GM12878 (cell line): Measurements from ENCODE around the gene KCNJ14. TPM values are rescaled to one million over a fixed set of nuclear protein-coding genes. Genes with fewer than 3 reads are reported as not detected.

Source experiments
- ATF2 ChIP-seq: IDR thresholded peaks from 2 replicates; pipeline ENCODE4 v1.6.1; 2012; ENCODE audit warnings: low read length, inconsistent platforms
- BCLAF1 ChIP-seq: fragments of 450-650 bp; IDR thresholded peaks from 2 replicates; pipeline ENCODE4 v1.6.1; 2017; ENCODE audit warnings: antibody characterized with exemption, mild to moderate bottlenecking, moderate library complexity
- BHLHE40 ChIP-seq, 2 experiments: fragments of 450-650 bp in 1 of 2; IDR thresholded peaks; 2 replicates each; pipeline ENCODE4 v1.6.1; 2011 to 2017; ENCODE audit warnings: low read depth in 2 of 2, borderline replicate concordance in 1 of 2, improper control_type of control experiment in 1 of 2, low read length in 1 of 2, mild to moderate bottlenecking in 1 of 2
- EED ChIP-seq: sonication (generic); IDR thresholded peaks from 2 replicates; pipeline ENCODE4 v1.6.1; 2016; ENCODE audit warnings: antibody characterized with exemption, low read depth
- ETV6 ChIP-seq, 2 experiments: fragments of 450-650 bp in 1 of 2; IDR thresholded peaks in 1 of 2; conservative IDR thresholded peaks in 1 of 2; 2 replicates each; pipeline ENCODE4 v1.6.1; 2014; ENCODE audit warnings: antibody characterized with exemption in 1 of 2, borderline replicate concordance in 1 of 2, low read depth in 1 of 2, mild to moderate bottlenecking in 1 of 2, moderate library complexity in 1 of 2
- FOXK2 ChIP-seq: fragments of 450-650 bp; IDR thresholded peaks from 2 replicates; pipeline ENCODE4 v1.6.1; 2017; ENCODE audit warnings: mild to moderate bottlenecking, moderate library complexity
- GATAD2B ChIP-seq: fragments of 450-650 bp; conservative IDR thresholded peaks from 2 replicates; pipeline ENCODE4 v1.6.1; 2017; ENCODE audit warnings: low read depth, mild to moderate bottlenecking, moderate library complexity
- IRF4 ChIP-seq: IDR thresholded peaks from 2 replicates; pipeline ENCODE4 v1.6.1; 2011; ENCODE audit warnings: low read depth, low read length
- JUNB ChIP-seq: IDR thresholded peaks from 2 replicates; pipeline ENCODE4 v1.6.1; 2016; ENCODE audit warnings: antibody characterized with exemption, mild to moderate bottlenecking
- KLF5 ChIP-seq: fragments of 450-650 bp; IDR thresholded peaks from 2 replicates; pipeline ENCODE4 v1.6.1; 2014; ENCODE audit warnings: mild to moderate bottlenecking; ENCODE audit not compliant: partially characterized antibody
- NBN ChIP-seq: fragments of 450-650 bp; IDR thresholded peaks from 2 replicates; pipeline ENCODE4 v1.6.1; 2016
- NR2C2 ChIP-seq: IDR thresholded peaks from 2 replicates; pipeline ENCODE4 v1.6.1; 2011; ENCODE audit warnings: borderline replicate concordance, low read depth; ENCODE audit not compliant: control insufficient read depth, insufficient read length
- NRF1 ChIP-seq: conservative IDR thresholded peaks from 2 replicates; pipeline ENCODE4 v1.6.1; 2011; ENCODE audit warnings: mild to moderate bottlenecking, low read depth, low read length, improper control_type of control experiment
- PKNOX1 ChIP-seq: fragments of 450-650 bp; IDR thresholded peaks from 2 replicates; pipeline ENCODE4 v1.6.1; 2016; ENCODE audit warnings: mild to moderate bottlenecking
- RAD21 ChIP-seq: IDR thresholded peaks from 2 replicates; pipeline ENCODE4 v1.6.1; 2011; ENCODE audit warnings: mild to moderate bottlenecking, low read depth, low read length, moderate library complexity; ENCODE audit not compliant: insufficient read depth
- RELB ChIP-seq: fragments of 450-650 bp; IDR thresholded peaks from 2 replicates; pipeline ENCODE4 v1.6.1; 2017; ENCODE audit warnings: low read depth, mild to moderate bottlenecking, moderate library complexity
- RFX5 ChIP-seq: IDR thresholded peaks from 2 replicates; pipeline ENCODE4 v1.6.1; 2011; ENCODE audit warnings: low read depth, low read length, improper control_type of control experiment
- SIN3A ChIP-seq: IDR thresholded peaks from 2 replicates; pipeline ENCODE4 v1.6.1; 2012; ENCODE audit warnings: low read depth, low read length, improper control_type of control experiment
- SMAD5 ChIP-seq: IDR thresholded peaks from 2 replicates; pipeline ENCODE4 v1.6.1; 2016; ENCODE audit warnings: antibody characterized with exemption, low read depth
- SREBF2 ChIP-seq: IDR thresholded peaks from 2 replicates; pipeline ENCODE4 v1.6.1; 2012; ENCODE audit warnings: mild to moderate bottlenecking, low read length
- SRF ChIP-seq, 2 experiments: IDR thresholded peaks; 2 replicates each; pipeline ENCODE4 v1.6.1; 2011; ENCODE audit warnings: low read depth in 2 of 2, low read length in 2 of 2, mild to moderate bottlenecking in 1 of 2, moderate library complexity in 1 of 2
- STAT1 ChIP-seq: fragments of 450-650 bp; conservative IDR thresholded peaks from 2 replicates; pipeline ENCODE4 v1.6.1; 2014; ENCODE audit warnings: antibody characterized with exemption, mild to moderate bottlenecking
- TBL1XR1 ChIP-seq: IDR thresholded peaks from 2 replicates; pipeline ENCODE4 v1.6.1; 2012; ENCODE audit warnings: low read depth, low read length, improper control_type of control experiment
- ZNF207 ChIP-seq: fragments of 450-650 bp; IDR thresholded peaks from 2 replicates; pipeline ENCODE4 v1.6.1; 2014; ENCODE audit warnings: antibody characterized with exemption, mild to moderate bottlenecking, borderline replicate concordance
- polyA plus RNA-seq, 11 experiments: library from polyadenylated mRNA; depleted of rRNA in 4 of 11; unstranded in 6 of 11; stranded (reverse) in 5 of 11; fragments of >200 nt; fragmentation: Nextera tagmentation in 4 of 11; fragmentation: Illumina TruSeq in 1 of 11; extraction: Ambion mirVana in 4 of 11; extraction: Trizol in 1 of 11; gene quantifications; 1 replicate in 1 of 11; 2 replicates in 10 of 11; pipeline versions ENCODE4 v1.2.1 to v1.2.3, GENCODE V29; 2011 to 2016; ENCODE audit warnings: inconsistent platforms in 2 of 11, missing spikeins in 2 of 11, low read depth in 1 of 11
- total RNA-seq, 4 experiments: library from RNA; depleted of rRNA in 3 of 4; stranded (reverse); fragments of >200 nt in 3 of 4; fragmentation: Illumina TruSeq in 1 of 4; extraction: Trizol in 1 of 4; gene quantifications; 2 replicates each; pipeline versions ENCODE4 v1.2.1 to v1.2.3, GENCODE V29; 2013 to 2021

The KCNJ14 gene
- total and polyA plus RNA-seq, 10 of the 15 experiments (the other 5 are each of a cell fraction or from before 2014, with no cell fraction given): 0.24 to 1.4 (median 0.42) TPM

GRCh38 chr19:48501494-48502349, 46.3 kb downstream of the KCNJ14 start (continued):
- TF ChIP-seq FOXK2 (no peak), STAT1 (no peak), RELB (0 out of 2 replicates have a peak, but pooled peaks have one; percentile 9), BCLAF1 (no peak), BHLHE40 (IDR thresholded peaks at IDR 0.05; ENCODE audit: borderline replicate concordance in 1 of 2, low read depth in 2 of 2, low read length in 1 of 2) (peak; percentile 42 to 76; a peak in 2 of 4 replicates), NBN (peak; percentile 94), SRF (IDR thresholded peaks at IDR 0.05; ENCODE audit: low read depth in 2 of 2, low read length in 2 of 2) (no peak), KLF5 (no peak), ATF2 (no peak), RAD21 (no peak), RFX5 (no peak), EED (no peak), NR2C2 (no peak), NRF1 (no peak), JUNB (no peak), SREBF2 (no peak), SMAD5 (no peak), SIN3A (no peak), GATAD2B (no peak), TBL1XR1 (no peak), IRF4 (no peak), ZNF207 (no peak), ETV6 (conservative IDR thresholded peaks at IDR 0.05 in 1 of 2, IDR thresholded peaks at IDR 0.05 in 1 of 2; ENCODE audit: borderline replicate concordance in 1 of 2, low read depth in 1 of 2) (no peak), PKNOX1 (0 out of 2 replicates have a peak, but pooled peaks have one; percentile 38)
